GM11168 (cell line): ENCODE results near the gene SF3B5.
"Not testable (repeated sequence)": the region's sequence is repeated elsewhere in the genome, so short reads cannot be mapped to it uniquely, and the experiment has no call there.

ENCODE experiments used
- in situ Hi-C: fragments of 300-500 bp; cut with MboI; formaldehyde crosslinking; loops from one replicate; pipeline ENCODE4 v1.12.0; 2022; ENCODE audit warnings: low sequenced_read_pairs; ENCODE audit not compliant: unreplicated experiment

Gene SF3B5

DNA sequence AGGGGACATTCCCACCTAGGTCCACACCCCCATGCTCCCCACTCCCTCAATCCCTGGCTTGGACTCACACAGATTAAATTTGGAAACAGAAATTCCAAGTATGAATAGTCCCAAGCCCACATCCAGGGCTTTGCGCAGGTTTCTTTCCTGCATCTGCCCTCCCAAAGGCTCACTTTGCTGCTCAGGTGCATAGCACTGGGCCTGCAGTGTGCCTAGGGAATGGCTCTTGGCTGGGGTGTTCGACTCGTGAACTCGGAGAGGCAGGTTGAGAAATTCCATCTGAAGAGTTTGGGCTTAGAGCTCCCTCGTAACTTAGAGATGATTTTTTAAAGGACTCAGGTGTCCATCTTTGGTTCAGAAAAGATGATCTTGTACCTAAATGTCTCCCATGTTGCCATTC is 14.8 kb upstream of the SF3B5 start:
- in situ Hi-C loops: loop anchor here (25.0 kb wide), 1 partner anchor 377 kb away; no protein-coding TSS in a partner anchor

DNA sequence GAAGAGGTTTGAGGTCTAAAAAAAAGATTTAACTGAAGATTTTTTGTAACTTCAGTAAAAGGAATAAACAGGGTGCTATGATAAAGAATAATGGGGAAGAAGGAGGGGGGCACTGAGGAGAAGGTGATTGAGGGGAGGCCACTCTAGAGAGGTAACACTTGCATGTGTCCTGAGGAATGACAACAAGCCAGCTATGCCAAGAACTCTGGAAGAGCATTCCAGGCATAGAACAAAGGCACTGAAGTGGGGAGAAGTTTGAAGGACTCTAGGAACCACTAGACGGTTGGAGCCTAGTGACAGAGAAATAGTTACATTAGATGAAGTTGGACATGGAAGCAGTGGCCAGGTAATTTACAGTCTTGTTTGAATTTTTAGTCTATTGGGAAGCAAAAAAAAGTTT is 10.8 kb upstream of the SF3B5 start:
- in situ Hi-C loops: loop anchor here (25.0 kb wide), 1 partner anchor 381 kb away; no protein-coding TSS in a partner anchor

GRCh38 chr6:144104898-144105487 is 9.6 kb upstream of the SF3B5 start:
- in situ Hi-C loops: loop anchor here (5.0 to 25.0 kb wide), 2 partner anchors 112 to 382 kb away; no protein-coding TSS in a partner anchor

GRCh38 chr6:144104488-144104887 is 9.1 kb upstream of the SF3B5 start:
- in situ Hi-C loops: loop anchor here (5.0 to 25.0 kb wide), 2 partner anchors 113 to 383 kb away; no protein-coding TSS in a partner anchor

GRCh38 chr6:144103026-144103563 is 7.7 kb upstream of the SF3B5 start:
- in situ Hi-C loops: loop anchor here (5.0 to 25.0 kb wide), 2 partner anchors 114 to 384 kb away; no protein-coding TSS in a partner anchor

GRCh38 chr6:144098993-144099392 is 3.6 kb upstream of the SF3B5 start:
- in situ Hi-C loops: no loop called here

DNA sequence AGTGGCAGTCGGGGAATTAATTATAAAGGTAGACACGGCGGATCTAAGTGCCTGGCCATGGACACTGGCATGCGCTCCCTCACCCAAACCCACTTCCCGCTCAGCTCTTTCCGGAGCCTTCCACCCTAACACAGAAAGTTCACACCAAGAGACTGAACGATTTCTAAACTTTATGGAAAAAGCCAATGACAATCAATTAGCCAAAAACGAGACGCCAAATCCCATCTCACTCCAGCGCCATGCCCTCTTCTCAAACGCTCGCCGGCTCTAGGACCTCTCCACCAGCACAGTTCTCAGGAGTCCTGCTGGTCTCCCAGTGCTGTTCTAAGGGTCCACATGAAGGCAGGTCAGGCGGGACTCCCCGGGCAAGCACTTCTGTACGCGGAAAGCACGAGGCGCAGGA is 641 bp downstream of the SF3B5 start:
- in situ Hi-C loops: no loop called here

- in situ Hi-C loops: no loop called here
Observed at GRCh38 chr6:144093658-144094057, 1.7 kb downstream of the SF3B5 start.

GRCh38 chr6:144093236-144093635 is 2.1 kb downstream of the SF3B5 start:
- in situ Hi-C loops: no loop called here

DNA sequence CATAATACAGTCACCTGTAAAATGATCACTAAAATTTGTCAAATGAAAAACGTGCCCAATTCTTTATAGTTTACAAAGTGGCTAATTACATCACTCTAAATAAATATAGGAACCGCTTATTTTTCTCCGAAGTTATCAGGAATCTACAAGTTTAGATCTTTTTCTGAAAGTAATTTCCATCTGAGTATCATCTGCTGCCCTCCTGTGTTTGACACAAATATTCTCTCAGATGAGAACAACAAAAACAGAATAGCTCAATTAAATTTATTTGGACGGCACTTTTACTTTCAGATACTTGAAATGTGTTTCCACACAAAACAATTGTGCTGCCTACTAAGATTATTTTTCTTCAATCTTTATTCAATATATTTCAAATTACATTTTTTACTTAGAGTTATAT is 5.0 kb downstream of the SF3B5 start:
- in situ Hi-C loops: no loop called here

DNA sequence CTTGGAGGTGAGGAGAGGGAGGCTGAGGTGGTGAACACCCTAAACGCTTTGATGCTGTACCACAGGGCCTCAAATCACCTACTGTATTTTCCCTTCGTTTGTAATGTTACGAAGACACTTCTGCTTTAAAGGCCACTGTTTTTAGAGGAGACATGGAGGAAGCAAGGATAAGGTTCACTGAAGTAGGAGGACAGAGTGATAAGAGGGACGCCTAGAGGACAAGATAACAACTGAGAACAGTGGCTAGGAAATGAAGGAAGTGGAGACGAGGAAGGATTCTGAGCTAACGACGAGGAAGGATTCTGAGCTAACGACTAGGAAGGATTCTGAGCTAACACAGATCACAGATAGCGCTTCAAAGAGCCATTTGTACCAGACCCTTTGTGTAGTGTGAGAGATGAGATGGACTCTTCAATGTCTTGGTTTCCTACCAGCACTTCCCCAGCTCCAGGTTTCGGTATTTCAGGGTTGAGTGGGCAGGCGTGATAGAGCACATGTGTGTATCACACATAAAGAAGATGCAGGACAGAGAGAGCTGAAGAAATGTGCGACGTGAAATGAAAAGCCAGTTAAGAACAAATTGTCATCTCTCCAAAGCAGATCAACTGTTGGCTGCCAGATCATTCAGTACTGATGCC is 7.5 kb downstream of the SF3B5 start:
- in situ Hi-C loops: no loop called here

- in situ Hi-C loops: no loop called here
Observed at GRCh38 chr6:144086959-144087358, 8.4 kb downstream of the SF3B5 start.

- in situ Hi-C loops: no loop called here
Observed at GRCh38 chr6:144083172-144083571, 12.2 kb downstream of the SF3B5 start.

GRCh38 chr6:144082412-144082811 is 13.0 kb downstream of the SF3B5 start:
- in situ Hi-C loops: not testable (repeated sequence)

DNA sequence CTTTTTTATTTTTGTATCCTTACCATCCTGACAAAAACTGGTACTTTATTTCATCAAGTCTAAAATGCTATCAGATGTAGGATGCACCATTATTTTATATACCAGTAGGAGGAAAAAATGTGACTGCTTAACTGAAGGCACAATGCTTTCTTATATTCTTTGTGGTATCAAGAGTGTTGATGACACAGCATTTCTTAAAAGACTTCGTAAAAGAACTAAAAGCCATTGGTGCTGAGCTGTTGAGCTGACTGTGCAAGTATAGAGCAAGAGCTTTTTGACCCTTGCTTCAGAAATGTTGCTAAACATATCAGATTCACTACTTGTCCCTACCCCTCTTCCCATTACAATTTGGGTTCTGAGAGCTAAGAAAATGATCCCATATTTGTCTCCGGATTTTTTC is 17.5 kb downstream of the SF3B5 start:
- in situ Hi-C loops: no loop called here

DNA sequence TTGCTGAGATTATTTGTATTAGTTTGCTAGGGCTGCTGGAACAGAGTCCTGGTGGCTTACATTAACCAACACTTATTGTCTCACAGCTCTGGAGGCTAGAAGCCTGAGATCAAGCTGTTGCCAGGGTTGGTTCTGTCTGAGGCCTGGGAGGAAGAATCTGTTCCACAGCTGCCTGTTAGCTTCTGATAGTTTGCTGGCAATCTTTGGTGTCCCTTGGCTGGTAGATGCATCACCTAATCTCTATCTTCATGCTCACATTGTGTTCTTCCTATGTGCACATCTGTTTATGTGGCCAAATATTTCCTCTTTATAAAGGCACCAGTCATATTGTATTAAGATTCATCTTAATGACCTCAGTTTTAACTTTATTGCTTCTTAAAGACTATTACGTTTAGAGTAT is 19.5 kb downstream of the SF3B5 start:
- in situ Hi-C loops: no loop called here

- in situ Hi-C loops: no loop called here
Observed at GRCh38 chr6:144075187-144075586, 20.2 kb downstream of the SF3B5 start.

- in situ Hi-C loops: no loop called here
Observed at GRCh38 chr6:144073024-144073423, 22.3 kb downstream of the SF3B5 start.

DNA sequence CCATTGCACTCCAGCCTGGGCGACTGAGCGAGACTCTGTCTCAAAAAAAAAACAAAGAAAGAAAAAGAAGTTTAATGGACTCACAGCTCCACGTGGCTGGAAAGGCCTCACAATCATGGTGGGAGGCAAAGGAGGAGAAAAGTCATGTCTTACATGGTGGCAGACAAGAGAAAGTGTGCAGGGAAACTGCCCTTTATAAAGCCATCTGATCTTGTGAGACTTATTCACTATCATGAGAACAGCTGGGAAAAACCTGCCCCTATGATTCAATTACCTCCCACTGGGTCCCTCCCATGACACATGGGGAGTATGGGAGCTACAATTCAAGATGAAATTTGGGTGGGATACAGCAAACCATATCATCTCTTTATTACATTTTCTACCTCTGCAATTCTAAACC is 25.9 kb downstream of the SF3B5 start:
- in situ Hi-C loops: no loop called here

- in situ Hi-C loops: no loop called here
Observed at GRCh38 chr6:144068794-144069193, 26.6 kb downstream of the SF3B5 start.

DNA sequence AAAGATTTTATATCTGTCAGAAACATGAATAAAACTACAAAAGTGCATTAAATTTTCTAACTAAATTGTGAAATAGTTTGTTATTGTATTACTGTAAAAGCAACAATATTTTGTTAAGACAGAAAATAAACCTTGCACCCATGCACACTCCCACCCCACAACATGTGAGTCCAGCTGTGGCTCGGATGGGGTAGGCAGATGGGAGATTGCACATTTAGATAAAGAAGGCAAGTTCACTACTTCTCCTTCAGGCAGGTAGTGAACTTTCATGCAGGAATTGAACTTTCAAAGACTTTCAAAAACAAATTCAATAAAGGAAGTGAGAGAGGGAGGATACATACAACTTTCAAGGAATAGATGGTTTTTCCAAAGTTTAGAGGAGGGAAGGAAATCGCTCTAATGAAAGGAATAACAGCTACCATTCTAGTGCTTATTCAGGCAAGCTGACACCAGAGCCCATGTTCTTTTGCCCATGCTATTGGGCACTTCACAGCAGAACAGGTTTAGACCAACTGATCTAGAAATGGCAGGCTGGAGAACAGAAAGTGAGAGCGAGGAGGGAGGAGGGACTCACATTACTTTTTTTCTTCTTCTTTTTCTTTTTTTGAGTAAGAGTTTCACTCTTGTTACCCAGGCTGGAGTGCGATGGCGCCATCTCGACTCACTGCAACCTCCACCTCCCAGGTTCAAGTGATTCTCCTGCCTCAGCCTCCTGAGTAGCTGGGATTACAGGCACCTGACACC is 28.5 kb downstream of the SF3B5 start:
- in situ Hi-C loops: no loop called here
